Liver (tissue), 9 donors: ENCODE measurements around the gene KRT16. TPM values are rescaled to one million over a fixed set of nuclear protein-coding genes. Genes with fewer than 3 reads are reported as not detected.

Experiments
- DNase-seq: peaks from one replicate; pipeline ENCODE4 v3.0.0-alpha.2; 2017; ENCODE audit warnings: low spot score
- H3K27ac ChIP-seq, 2 donors: one replicate each; pipeline ENCODE4 v1.7.0; 2013; ENCODE audit warnings: inconsistent platforms in 2 of 2, low read length in 2 of 2, control low read depth in 1 of 2, low read depth in 1 of 2, mild to moderate bottlenecking in 1 of 2
- H3K27me3 ChIP-seq, 4 donors: one replicate each; pipeline versions ENCODE4 v1.6.1 to v1.7.0; 2013; ENCODE audit warnings: low read length in 3 of 4, inconsistent platforms in 1 of 4, mild to moderate bottlenecking in 1 of 4, moderate library complexity in 1 of 4; ENCODE audit not compliant: control insufficient read depth in 4 of 4, insufficient read depth in 4 of 4
- H3K36me3 ChIP-seq, 4 donors: one replicate each; pipeline versions ENCODE4 v1.6.1 to v1.7.0; 2013; ENCODE audit warnings: low read length in 3 of 4, mild to moderate bottlenecking in 3 of 4, low read depth in 1 of 4, moderate library complexity in 1 of 4; ENCODE audit not compliant: control insufficient read depth in 4 of 4, insufficient read depth in 3 of 4
- H3K4me1 ChIP-seq, 4 donors: one replicate each; pipeline versions ENCODE4 v1.6.1 to v1.7.0; 2013; ENCODE audit warnings: low read length in 3 of 4, mild to moderate bottlenecking in 3 of 4, moderate library complexity in 1 of 4; ENCODE audit not compliant: control insufficient read depth in 4 of 4, insufficient read depth in 4 of 4
- H3K4me3 ChIP-seq, 3 donors: one replicate each; pipeline versions ENCODE4 v1.6.1 to v1.7.0; 2013; ENCODE audit warnings: low read length in 3 of 3, control low read depth in 1 of 3, low read depth in 1 of 3, mild to moderate bottlenecking in 1 of 3
- H3K9ac ChIP-seq, 2 donors: one replicate each; pipeline ENCODE4 v1.7.0; 2013; ENCODE audit warnings: low read length in 2 of 2, mild to moderate bottlenecking in 2 of 2, moderate library complexity in 2 of 2, control low read depth in 1 of 2, low read depth in 1 of 2
- H3K9me3 ChIP-seq, 4 donors: one replicate each; pipeline versions ENCODE4 v1.6.1 to v1.7.0; 2013; ENCODE audit warnings: low read length in 3 of 4; ENCODE audit not compliant: control insufficient read depth in 4 of 4
- ATF3 ChIP-seq: IDR thresholded peaks from 2 replicates; pipeline ENCODE4 v1.6.1; 2016; ENCODE audit warnings: antibody characterized with exemption
- CTCF ChIP-seq: fragments of 150-350 bp; IDR thresholded peaks from 2 replicates; pipeline ENCODE4 v1.5.1; 2017; ENCODE audit warnings: improper control_type of control experiment, low read depth, low read length; ENCODE audit not compliant: missing input control
- EGR1 ChIP-seq, 2 donors: IDR thresholded peaks; 2 replicates each; pipeline ENCODE4 v1.6.1; 2016 to 2018; ENCODE audit warnings: antibody characterized with exemption in 2 of 2, low read depth in 2 of 2
- FOXA1 ChIP-seq: IDR thresholded peaks from 2 replicates; pipeline ENCODE4 v1.6.1; 2016; ENCODE audit warnings: antibody characterized with exemption
- FOXA2 ChIP-seq: IDR thresholded peaks from 2 replicates; pipeline ENCODE4 v1.6.1; 2016; ENCODE audit warnings: antibody characterized with exemption
- GABPA ChIP-seq, 2 donors: IDR thresholded peaks in 1 of 2; conservative IDR thresholded peaks in 1 of 2; 2 replicates each; pipeline ENCODE4 v1.6.1; 2016; ENCODE audit warnings: antibody characterized with exemption in 2 of 2, mild to moderate bottlenecking in 1 of 2, moderate library complexity in 1 of 2
- HNF4A ChIP-seq, 2 donors: conservative IDR thresholded peaks; 2 replicates each; pipeline ENCODE4 v1.6.1; 2016; ENCODE audit warnings: antibody characterized with exemption in 2 of 2, mild to moderate bottlenecking in 2 of 2
- HNF4G ChIP-seq: IDR thresholded peaks from 2 replicates; pipeline ENCODE4 v1.6.1; 2016; ENCODE audit warnings: antibody characterized with exemption
- JUND ChIP-seq, 2 donors: IDR thresholded peaks; 2 replicates each; pipeline ENCODE4 v1.6.1; 2016; ENCODE audit warnings: antibody characterized with exemption in 2 of 2
- MAX ChIP-seq: IDR thresholded peaks from 2 replicates; pipeline ENCODE4 v1.6.1; 2016; ENCODE audit warnings: antibody characterized with exemption
- NR2F2 ChIP-seq: IDR thresholded peaks from 2 replicates; pipeline ENCODE4 v1.6.1; 2016; ENCODE audit warnings: antibody characterized with exemption
- RAD21 ChIP-seq, 2 donors: IDR thresholded peaks; 2 replicates each; pipeline ENCODE4 v1.6.1; 2016; ENCODE audit warnings: antibody characterized with exemption in 2 of 2, mild to moderate bottlenecking in 2 of 2
- REST ChIP-seq: IDR thresholded peaks from 2 replicates; pipeline ENCODE4 v1.6.1; 2016; ENCODE audit warnings: antibody characterized with exemption, mild to moderate bottlenecking
- RXRA ChIP-seq, 2 donors: IDR thresholded peaks; 2 replicates each; pipeline ENCODE4 v1.6.1; 2017 to 2018; ENCODE audit warnings: antibody characterized with exemption in 2 of 2, mild to moderate bottlenecking in 1 of 2
- SP1 ChIP-seq: IDR thresholded peaks from 2 replicates; pipeline ENCODE4 v1.6.1; 2018; ENCODE audit warnings: antibody characterized with exemption, mild to moderate bottlenecking
- TAF1 ChIP-seq: conservative IDR thresholded peaks from 2 replicates; pipeline ENCODE4 v1.6.1; 2016; ENCODE audit warnings: antibody characterized with exemption, mild to moderate bottlenecking
- YY1 ChIP-seq: IDR thresholded peaks from 2 replicates; pipeline ENCODE4 v1.6.1; 2016; ENCODE audit warnings: antibody characterized with exemption, mild to moderate bottlenecking
- ZBTB33 ChIP-seq: IDR thresholded peaks from 2 replicates; pipeline ENCODE4 v1.6.1; 2016; ENCODE audit warnings: antibody characterized with exemption
- WGBS: extraction: QIAGEN DNeasy Blood & Tissue Kit; methylation state at CpG from one replicate; pipeline ENCODE4 v1.1.7; 2013; 5-methylcytosine and 5-hydroxymethylcytosine counted together
- polyA plus RNA-seq, 2 donors: library from polyadenylated mRNA; stranded (reverse) in 1 of 2; unstranded in 1 of 2; fragments of 200-250 nt in 1 of 2; fragments of >200 nt in 1 of 2; fragmentation: Nextera tagmentation in 1 of 2; extraction: Ambion mirVana in 1 of 2; gene quantifications; one replicate each; pipeline versions ENCODE4 v1.2.1 to v1.2.3, GENCODE V29; 2013 to 2015
- total RNA-seq, 2 donors: library from RNA; depleted of rRNA; stranded (reverse); fragments of >200 nt; gene quantifications; one replicate each; pipeline ENCODE4 v1.2.3, GENCODE V29; 2014
- donor health status: healthy.
- donor health status: healthy.
- donor health status: healthy.
- donor health status: healthy.
- donor health status: healthy.

The KRT16 gene
- total and polyA plus RNA-seq, 4 donors = not detected

- TF ChIP-seq CTCF (peak; percentile 63), YY1 (no peak), TAF1 (no peak), RAD21 (IDR thresholded peaks at IDR 0.05) (peak; percentile 61 to 73)
- Histone ChIP-seq H3K36me3 (no peaks in the 10 kb centered on the region), H3K27ac (no peak overlapping the region), H3K27me3 (peaks cover 0 to 13% (median 0%) of the 10 kb centered on the region in 4 donors), H3K4me1 (no peaks in the 10 kb centered on the region), H3K9me3 (no peaks in the 10 kb centered on the region), H3K9ac (no peak overlapping the region), H3K4me3 (no peak overlapping the region)
- peak; percentile 83 for DNase-seq
- WGBS = 45% methylated on average over 18 of the region's 18 CpGs
Observed at GRCh38 chr17:41579484-41580243, 32.9 kb downstream of the KRT16 start.

- Histone ChIP-seq H3K36me3 (no peaks in the 10 kb centered on the region), H3K9ac (no peak overlapping the region), H3K4me1 (no peaks in the 10 kb centered on the region), H3K9me3 (no peaks in the 10 kb centered on the region), H3K27ac (no peak overlapping the region), H3K27me3 (peaks cover 0 to 13% (median 0%) of the 10 kb centered on the region in 4 donors), H3K4me3 (no peak overlapping the region)
- no peak for TF ChIP-seq YY1
- TF ChIP-seq CTCF = no peak
- no peak for TF ChIP-seq ATF3
- TF ChIP-seq TAF1 = no peak
- no peak for TF ChIP-seq EGR1 (IDR thresholded peaks at IDR 0.05; ENCODE audit: low read depth in 2 of 2)
- TF ChIP-seq RAD21 (IDR thresholded peaks at IDR 0.05) = no peak
- TF ChIP-seq FOXA1 = no peak
- no peak for TF ChIP-seq HNF4G
- TF ChIP-seq GABPA (IDR thresholded peaks at IDR 0.05 in 1 of 2, conservative IDR thresholded peaks at IDR 0.05 in 1 of 2) = no peak
- TF ChIP-seq JUND (IDR thresholded peaks at IDR 0.05) = no peak
- TF ChIP-seq MAX = no peak
- TF ChIP-seq RXRA (IDR thresholded peaks at IDR 0.05) = no peak
- TF ChIP-seq ZBTB33 = no peak
- no peak for TF ChIP-seq HNF4A (conservative IDR thresholded peaks at IDR 0.05)
- no peak for TF ChIP-seq NR2F2
- no peak for TF ChIP-seq REST
- no peak for TF ChIP-seq FOXA2
- TF ChIP-seq SP1 = no peak
- 73% methylated on average over 5 of the region's 5 CpGs for WGBS
- DNase-seq = no peak
Observed at GRCh38 chr17:41578971-41579370, 33.6 kb downstream of the KRT16 start.
